ENCODE data around the gene RELN. TPM values are rescaled to one million over a fixed set of nuclear protein-coding genes. Genes with fewer than 3 reads are reported as not detected.

Gene RELN
- total RNA-seq, 1 experiment from 2014 or later: 8.0 TPM

- DNase-seq (no peak), ATAC-seq (no peak)
- H2AFZ ChIP-seq (ENCODE audit: low read length): no peak overlapping the region
- H3K9me2 ChIP-seq (replicated peaks; ENCODE audit: low read length): no peaks in the 10 kb centered on the region
- ChIA-PET CTCF (no interaction called here), POLR2A (ENCODE audit: unreplicated experiment) (no interaction called here)
- no peak overlapping the region for H3K4me2 ChIP-seq (ENCODE audit: low read length)
- no peaks in the 10 kb centered on the region for H4K20me1 ChIP-seq (ENCODE audit: low read length)
- H3K36me3 ChIP-seq (ENCODE audit: low read depth, low read length): no peaks in the 10 kb centered on the region
- 0 out of 2 replicates have a peak, but pooled peaks cover 5% of the 10 kb centered on the region for H3K27me3 ChIP-seq (ENCODE audit: low read length)
- H3K9me3 ChIP-seq (ENCODE audit: low read length): no peaks in the 10 kb centered on the region
- H3F3A ChIP-seq (ENCODE audit: low read length, unreplicated experiment): no peaks in the 10 kb centered on the region
- H3K79me2 ChIP-seq (ENCODE audit: low read length): no peaks in the 10 kb centered on the region
- no peak overlapping the region for H3K4me3 ChIP-seq (ENCODE audit: low read length)
- no peaks in the 10 kb centered on the region for H3K4me1 ChIP-seq (ENCODE audit: insufficient read depth, low read length)
- H3K9ac ChIP-seq (ENCODE audit: low read length): no peak overlapping the region
- TF ChIP-seq CTCF (conservative IDR thresholded peaks at IDR 0.05; ENCODE audit: low read depth, low read length) (no peak), EZH2phosphoT487 (IDR thresholded peaks at IDR 0.05; ENCODE audit: borderline replicate concordance, low read length) (no peak)
- no peak overlapping the region for H3K27ac ChIP-seq (ENCODE audit: low read length)
- BruUV-seq (replicated peaks): no TSS peak
- intact Hi-C loops (cut with micrococcal nuclease): no loop called here
These were observed 25.2 kb downstream of the RELN start for GRCh38 chr7:103964269-103964668.

GRCh38 chr7:103962070-103962469 is 27.4 kb downstream of the RELN start:
- no peak for ATAC-seq

GRCh38 chr7:103958284-103958818 is 31.1 kb downstream of the RELN start:
- Histone ChIP-seq H3K9me2 (replicated peaks; ENCODE audit: low read length) (no peaks in the 10 kb centered on the region), H4K20me1 (ENCODE audit: low read length) (no peaks in the 10 kb centered on the region), H3K9ac (ENCODE audit: low read length) (no peak overlapping the region), H3K4me3 (ENCODE audit: low read length) (no peak overlapping the region), H2AFZ (ENCODE audit: low read length) (no peak overlapping the region), H3K79me2 (ENCODE audit: low read length) (no peaks in the 10 kb centered on the region), H3K9me3 (ENCODE audit: low read length) (no peaks in the 10 kb centered on the region), H3K4me1 (ENCODE audit: insufficient read depth, low read length) (no peaks in the 10 kb centered on the region), H3K27me3 (ENCODE audit: low read length) (peaks cover 23% of the 10 kb centered on the region), H3K36me3 (ENCODE audit: low read depth, low read length) (no peaks in the 10 kb centered on the region), H3K4me2 (ENCODE audit: low read length) (no peak overlapping the region), H3K27ac (ENCODE audit: low read length) (no peak overlapping the region), H3F3A (ENCODE audit: low read length, unreplicated experiment) (no peaks in the 10 kb centered on the region)
- ATAC-seq: no peak
- no peak for TF ChIP-seq EZH2 (IDR thresholded peaks at IDR 0.05; ENCODE audit: low read length, unreplicated experiment)
- TF ChIP-seq EZH2phosphoT487 (IDR thresholded peaks at IDR 0.05; ENCODE audit: borderline replicate concordance, low read length): no peak
- no peak for TF ChIP-seq CTCF (conservative IDR thresholded peaks at IDR 0.05; ENCODE audit: low read depth, low read length)
- intact Hi-C loops (cut with micrococcal nuclease): no loop called here
- ChIA-PET CTCF (no interaction called here), POLR2A (ENCODE audit: unreplicated experiment) (no interaction called here)
- no peak for DNase-seq
- BruUV-seq (replicated peaks): no TSS peak

More at GRCh38 chr7:103962070-103962469, 27.4 kb downstream of the RELN start:
- H3K4me2 ChIP-seq (ENCODE audit: low read length): no peak overlapping the region
- H4K20me1 ChIP-seq (ENCODE audit: low read length): no peaks in the 10 kb centered on the region
- H3K4me1 ChIP-seq (ENCODE audit: insufficient read depth, low read length): no peaks in the 10 kb centered on the region
- no peaks in the 10 kb centered on the region for H3K79me2 ChIP-seq (ENCODE audit: low read length)
- ChIA-PET POLR2A (ENCODE audit: unreplicated experiment) (no interaction called here), CTCF (no interaction called here)
- H3K27me3 ChIP-seq (ENCODE audit: low read length): peaks cover 12% of the 10 kb centered on the region; the same call in 1 of the 2 replicates
- no peaks in the 10 kb centered on the region for H3K9me2 ChIP-seq (replicated peaks; ENCODE audit: low read length)
- H3F3A ChIP-seq (ENCODE audit: low read length, unreplicated experiment): no peaks in the 10 kb centered on the region
- H3K36me3 ChIP-seq (ENCODE audit: low read depth, low read length): no peaks in the 10 kb centered on the region
- no peak overlapping the region for H2AFZ ChIP-seq (ENCODE audit: low read length)
- no peak overlapping the region for H3K4me3 ChIP-seq (ENCODE audit: low read length)
- no peak overlapping the region for H3K9ac ChIP-seq (ENCODE audit: low read length)
- intact Hi-C loops (cut with micrococcal nuclease): no loop called here
- BruUV-seq (replicated peaks): no TSS peak
- no peak for DNase-seq
- TF ChIP-seq EZH2 (IDR thresholded peaks at IDR 0.05; ENCODE audit: low read length, unreplicated experiment) (no peak), EZH2phosphoT487 (IDR thresholded peaks at IDR 0.05; ENCODE audit: borderline replicate concordance, low read length) (no peak), CTCF (conservative IDR thresholded peaks at IDR 0.05; ENCODE audit: low read depth, low read length) (no peak)
- no peaks in the 10 kb centered on the region for H3K9me3 ChIP-seq (ENCODE audit: low read length)
- no peak overlapping the region for H3K27ac ChIP-seq (ENCODE audit: low read length)
